ENCODE results near the gene ACSL4.
"Not testable (repeated sequence)": the region's sequence is repeated elsewhere in the genome, so short reads cannot be mapped to it uniquely, and the experiment has no call there.

The ACSL4 gene

DNA sequence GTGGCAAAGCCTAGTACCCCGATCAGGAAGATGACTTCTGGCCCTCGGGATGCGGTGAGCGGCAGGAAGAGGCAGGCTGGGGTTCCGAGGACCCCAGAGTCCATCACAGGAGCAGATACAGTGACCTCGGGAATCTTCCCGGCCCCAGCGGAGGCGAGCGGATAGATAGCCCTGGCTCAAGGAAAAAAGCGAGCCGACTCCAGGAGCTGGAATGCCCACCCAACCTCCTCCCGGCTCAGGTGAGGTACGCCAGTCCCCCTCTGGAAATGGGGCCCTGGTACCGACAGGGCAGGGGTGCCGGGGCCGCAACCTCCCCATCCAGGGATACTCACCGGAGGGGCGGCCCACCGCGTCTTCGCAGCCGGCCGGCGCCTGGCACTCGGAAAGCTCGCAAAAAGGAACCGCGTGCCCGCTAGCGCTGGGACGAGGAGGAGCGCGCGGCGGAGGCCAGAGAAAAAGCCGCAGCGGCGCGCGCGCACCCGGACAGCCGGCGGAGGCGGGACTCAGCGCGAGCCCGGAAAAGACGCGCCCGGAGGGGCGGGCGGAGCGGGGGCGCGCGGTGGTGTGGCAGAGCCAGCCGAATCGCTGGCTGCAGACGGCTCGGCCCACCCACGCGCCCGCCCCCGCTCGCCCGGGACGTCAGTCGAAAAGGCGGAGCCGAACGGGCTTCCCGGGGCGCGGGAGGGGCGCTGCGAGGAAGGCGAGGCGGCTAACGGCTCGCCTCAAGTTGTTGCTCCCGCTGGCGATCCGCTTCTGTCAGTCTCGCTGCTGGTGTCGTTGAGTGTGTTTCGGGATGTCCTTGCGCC, at the start of gene ACSL4:
Gene ACSL4 (minus strand): TSS at position 451 of the 806 bp plus-strand sequence. CDS start 49,894 bp downstream, outside the sequence.
- peak; percentile 68 for DNase-seq (ENCODE audit: low read depth)

DNA sequence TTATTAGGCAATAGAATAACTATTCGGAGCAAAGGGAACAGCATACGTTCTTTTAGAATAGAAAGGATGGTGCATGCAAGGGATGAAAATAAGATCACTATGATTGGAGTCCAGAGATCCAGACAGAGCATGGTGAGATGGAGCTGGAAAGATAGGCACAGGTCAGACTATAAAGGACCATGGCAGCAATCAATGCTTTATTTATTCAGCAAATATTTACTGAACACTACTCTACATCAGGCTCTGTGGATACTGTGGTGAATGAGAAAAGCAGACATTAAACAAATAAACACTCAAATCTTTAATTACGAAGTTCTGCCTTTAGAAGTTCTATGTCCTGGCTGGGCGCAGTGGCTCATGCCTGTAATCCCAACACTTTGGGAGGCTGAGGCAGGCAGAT, 44.7 kb upstream of the ACSL4 start:
- no peak for DNase-seq (ENCODE audit: low read depth)

DNA sequence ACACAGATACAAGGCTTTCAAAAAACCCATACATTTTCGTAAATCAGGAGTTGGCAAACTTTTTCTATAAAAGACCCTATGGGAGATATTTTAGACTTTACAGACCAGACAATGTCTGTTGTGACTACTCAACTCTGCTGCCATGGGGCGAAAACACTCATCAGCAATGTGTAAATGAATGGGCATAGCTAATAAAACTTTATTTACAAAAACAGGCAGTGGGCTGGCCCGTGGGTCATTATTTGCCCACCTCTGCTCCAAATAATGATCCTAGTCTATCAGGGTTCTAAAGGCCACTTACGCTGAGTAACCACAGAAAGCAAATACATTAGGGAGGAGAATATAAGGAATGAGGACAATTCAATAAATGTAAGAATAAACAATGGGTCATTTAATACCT, 43.9 kb upstream of the ACSL4 start:
- DNase-seq (ENCODE audit: low read depth), result no peak

DNA sequence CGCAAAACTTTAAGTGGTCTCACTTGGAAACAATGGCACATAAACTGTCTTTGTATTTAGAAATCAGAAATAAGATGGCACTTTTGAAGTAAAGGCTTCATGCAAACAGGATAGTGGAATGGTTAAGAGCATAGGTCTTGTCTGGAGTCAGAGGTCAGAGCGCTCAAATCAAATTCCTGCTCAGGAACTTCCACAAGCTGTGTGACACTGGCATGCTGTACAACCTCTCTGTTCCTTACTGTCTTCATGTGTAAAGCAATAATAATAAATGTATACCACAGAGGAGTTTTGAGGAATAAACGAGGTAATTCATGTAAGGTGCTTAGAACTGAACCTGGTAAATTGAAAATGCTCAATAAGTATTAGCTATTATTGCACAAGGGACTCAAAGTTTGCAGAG, 43.4 kb upstream of the ACSL4 start:
- no peak for DNase-seq (ENCODE audit: low read depth)

DNA sequence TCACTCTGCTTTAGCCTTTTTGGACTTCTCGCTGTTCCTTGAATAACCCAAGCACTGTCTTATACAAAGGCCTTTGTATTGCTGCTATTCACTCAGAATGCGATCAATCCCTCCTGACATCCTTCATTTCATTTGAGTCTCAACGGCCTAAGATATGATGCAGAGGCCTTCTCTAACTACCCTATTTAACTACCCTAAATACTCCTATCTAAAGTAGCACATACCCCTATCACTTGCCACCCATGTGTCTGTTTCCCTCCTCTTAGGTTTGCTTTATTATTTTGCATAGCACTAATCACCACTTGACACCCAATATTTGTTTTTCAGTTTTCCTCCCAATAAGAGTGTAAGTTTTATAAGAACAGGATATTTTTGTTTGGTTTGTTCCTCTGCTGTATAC, 42.3 kb upstream of the ACSL4 start:
- no peak for DNase-seq (ENCODE audit: low read depth)

DNA sequence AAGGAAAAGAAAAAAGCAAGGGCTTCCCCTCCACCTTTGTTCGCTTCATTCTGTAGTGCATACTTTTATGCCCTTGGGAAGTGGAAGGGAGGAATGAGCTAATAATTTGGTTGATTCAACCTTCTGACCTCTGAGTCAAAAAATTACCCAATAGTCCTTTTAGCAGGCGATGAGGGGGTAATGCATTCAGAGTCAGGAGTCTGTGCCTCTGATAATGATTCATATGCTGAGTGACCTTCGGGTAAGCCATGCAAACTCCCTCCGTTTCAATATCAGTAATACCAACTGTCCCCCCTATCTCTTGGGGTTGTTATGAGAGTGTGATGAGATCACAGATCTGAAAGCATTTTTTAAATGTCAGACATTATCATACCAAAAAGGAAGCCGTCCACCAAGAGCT, 41.6 kb upstream of the ACSL4 start:
- no peak for DNase-seq (ENCODE audit: low read depth)

DNA sequence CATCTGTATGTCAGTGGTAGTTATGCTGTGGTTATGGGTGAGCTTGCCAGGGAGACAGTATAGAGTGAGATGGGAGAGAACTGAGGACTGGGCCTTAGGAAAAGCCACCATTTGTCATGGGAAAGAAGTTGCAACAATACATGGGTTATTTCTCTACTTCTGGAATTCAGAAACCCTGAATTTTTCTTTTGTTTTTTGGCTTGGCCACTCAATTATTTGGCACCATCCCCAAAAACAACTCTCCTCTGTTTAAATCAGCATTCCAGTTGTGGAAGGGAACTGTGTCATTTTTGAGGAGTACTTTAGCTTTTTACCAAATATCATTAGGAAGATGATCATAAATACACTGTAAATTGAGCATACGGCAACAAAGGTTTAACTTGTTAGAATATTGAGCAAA, 41.1 kb upstream of the ACSL4 start:
- DNase-seq (ENCODE audit: low read depth), result no peak

DNA sequence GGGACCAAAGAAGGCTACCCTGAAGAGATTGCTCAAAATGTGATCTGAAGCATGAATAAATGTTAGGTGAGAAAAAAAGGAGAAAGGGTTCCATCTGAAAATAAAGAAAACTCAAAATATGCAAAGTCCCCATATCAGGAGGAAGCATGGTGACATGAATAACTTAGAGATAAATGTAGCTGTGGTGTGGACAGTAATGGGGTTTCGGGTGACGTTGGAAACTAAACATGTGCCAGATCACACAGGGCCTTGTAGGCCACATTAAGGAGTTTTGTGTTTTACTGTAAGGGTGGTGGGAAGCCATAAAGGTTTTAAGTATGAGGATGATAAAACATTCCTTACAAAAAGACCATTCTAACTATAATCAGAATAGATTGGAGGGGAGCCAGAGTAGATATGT, 40.3 kb upstream of the ACSL4 start:
- no peak for DNase-seq (ENCODE audit: low read depth)

DNA sequence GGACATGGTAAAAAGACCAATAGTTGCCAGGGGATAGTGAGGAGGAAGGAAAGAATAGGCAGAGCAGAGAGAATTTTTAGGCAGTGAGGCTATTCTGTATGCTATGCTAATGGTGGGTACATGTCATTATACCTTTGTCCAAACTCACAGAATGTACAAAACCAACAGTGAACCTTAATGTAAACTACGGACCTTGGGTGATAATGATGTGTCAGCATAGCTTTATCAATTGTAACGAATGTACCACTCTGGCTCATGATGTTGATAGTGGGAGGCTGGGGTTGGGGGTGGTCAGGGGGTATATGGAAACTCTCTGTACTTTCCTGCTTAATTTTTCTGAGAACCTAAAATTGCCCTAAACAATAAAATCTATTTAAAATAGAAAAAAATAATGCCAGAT, 37.7 kb upstream of the ACSL4 start:
- DNase-seq (ENCODE audit: low read depth), result no peak

DNA sequence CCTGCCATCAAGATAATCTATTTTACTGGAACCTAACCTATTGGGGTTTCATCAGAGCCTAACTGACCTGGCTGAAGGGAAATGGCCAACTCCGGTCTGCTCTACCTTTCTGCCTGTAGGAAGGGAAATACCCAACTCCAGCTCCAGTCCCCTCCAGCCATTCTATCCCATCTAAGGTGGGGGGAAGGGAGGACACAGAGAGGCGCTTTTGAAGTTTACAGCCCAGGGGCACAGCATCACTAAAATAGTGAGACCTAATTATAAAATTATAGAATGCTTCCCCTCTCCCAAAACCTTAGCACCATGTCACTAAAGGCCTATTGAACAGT, 27.8 kb upstream of the ACSL4 start:
- no peak for DNase-seq (ENCODE audit: low read depth)

DNA sequence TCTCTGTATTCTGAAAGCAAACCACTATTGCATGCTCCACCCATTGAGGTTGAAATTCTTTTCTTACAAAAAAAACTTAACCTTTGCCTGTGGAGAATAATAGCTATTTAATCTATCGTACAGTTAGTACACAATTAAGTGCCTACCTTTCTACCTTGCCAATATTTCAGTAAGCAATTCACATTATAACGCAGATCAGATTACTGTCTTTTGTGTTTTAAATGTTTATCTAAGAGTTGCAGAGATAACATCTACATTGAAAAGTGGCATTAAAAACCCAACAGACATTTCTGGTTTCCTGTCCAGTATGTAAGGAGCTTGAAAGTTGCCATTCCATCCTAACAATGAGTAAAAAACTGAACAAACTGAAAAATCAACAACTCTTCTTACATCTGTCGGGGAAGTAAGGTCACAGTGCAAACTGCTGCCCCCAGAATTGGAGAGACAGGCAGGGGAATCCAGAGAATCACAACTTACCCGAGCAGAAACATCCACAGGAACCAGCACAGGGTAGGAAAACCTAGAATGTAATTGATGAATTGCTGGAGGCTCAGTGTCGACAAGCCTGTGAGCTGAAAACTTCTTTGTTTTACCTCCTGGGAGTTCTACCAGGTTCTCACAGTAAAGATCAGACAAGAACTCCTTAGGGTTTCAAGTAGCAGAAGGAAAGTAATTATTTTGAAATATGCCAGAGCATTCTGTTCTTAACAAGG, 27.3 kb upstream of the ACSL4 start:
- no peak for DNase-seq (ENCODE audit: low read depth)

DNA sequence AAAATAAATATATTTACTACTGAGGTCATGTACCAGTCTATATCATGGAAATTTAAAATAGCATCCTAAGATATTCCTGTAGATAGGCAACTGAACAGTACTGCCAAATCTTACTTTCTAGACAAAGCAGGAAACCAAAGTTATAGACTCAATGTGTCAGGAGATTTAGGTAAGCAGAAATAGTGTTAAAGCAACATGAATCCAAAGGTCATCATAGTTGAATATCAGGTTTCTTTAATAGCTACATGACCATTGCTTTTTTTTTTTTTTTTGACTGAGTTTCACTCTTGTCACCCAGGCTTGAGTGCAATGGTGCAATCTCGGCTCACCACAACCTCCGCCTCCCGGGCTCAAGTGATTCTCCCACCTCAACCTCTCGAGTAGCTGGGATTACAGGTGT, 20.2 kb upstream of the ACSL4 start:
- no peak for DNase-seq (ENCODE audit: low read depth)

DNA sequence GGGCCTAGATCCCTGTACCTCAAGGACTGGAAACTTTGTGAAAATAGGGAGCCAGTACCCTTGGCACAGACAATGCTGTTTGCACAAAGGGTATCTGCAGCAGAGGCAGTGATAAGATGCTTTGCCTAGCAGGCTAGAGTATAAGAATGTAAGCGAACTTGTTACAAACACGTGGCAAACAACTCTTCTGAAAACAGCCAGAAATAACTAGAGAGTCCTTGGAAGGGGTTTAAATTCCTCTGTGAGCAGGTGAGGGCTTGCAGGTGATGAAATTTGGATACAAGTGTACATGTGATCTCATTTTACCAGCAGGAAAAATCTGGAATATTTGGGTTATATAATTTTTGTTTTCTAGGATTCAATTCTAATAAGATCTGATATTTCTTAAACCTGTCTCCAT, 18.6 kb upstream of the ACSL4 start:
- DNase-seq (ENCODE audit: low read depth), result no peak

DNA sequence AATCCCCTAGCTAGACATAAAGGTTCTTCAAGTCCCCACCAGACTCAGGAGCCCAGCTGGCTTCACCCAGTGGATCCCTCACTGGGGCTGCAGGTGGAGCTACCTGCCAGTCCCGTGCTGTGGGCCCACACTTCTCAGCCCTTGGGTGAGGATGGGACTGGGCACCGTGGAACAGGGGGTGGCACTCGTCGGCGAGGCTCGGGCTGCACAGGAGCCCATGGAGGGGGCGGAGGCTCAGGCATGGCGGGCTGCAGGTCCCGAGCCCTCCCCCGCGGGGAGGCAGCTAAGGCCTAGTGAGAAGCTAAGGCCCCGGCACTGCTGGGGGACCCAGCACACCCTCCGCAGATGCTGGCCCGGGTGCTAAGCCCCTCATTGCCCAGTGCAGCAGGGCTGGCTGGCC, 16.1 kb upstream of the ACSL4 start:
- DNase-seq (ENCODE audit: low read depth), result no peak

DNA sequence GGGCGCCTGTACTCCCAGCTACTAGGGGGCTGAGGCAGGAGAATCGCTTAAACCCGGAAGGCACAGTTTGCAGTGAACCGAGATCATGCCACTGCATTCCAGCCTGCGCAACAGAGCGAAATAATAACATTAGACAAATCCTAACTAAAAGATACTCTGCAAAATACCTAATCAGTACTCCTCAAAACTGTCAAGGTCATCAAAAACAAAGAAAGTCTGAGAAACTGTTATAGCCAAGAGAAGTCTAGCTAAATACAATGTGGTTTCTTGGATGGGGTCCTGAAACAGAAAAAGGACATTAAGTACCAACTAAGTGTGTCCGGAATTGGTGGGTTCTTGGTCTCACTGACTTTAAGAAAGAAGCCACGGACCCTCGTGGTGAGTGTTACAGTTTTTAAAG, 14.6 kb upstream of the ACSL4 start:
- no peak for DNase-seq (ENCODE audit: low read depth)

DNA sequence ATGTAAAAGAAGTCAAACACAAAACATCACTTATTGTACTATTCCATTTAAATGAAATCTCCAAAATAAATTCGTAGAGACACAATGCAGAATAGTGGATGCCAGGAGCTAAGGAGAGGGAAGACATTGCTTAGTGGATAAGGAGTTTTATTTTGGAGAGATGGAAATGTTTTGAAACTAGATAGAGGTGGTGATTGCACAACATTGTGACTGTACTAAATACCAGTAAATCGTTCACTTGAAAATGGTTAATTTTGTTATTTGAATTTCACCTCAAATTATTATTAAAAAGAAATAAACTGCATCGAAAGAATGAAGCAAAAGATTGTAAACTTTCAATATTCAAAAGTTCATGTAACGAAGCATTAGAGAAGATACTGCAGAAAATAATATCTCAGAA, 9.7 kb upstream of the ACSL4 start:
- no peak for DNase-seq (ENCODE audit: low read depth)

DNA sequence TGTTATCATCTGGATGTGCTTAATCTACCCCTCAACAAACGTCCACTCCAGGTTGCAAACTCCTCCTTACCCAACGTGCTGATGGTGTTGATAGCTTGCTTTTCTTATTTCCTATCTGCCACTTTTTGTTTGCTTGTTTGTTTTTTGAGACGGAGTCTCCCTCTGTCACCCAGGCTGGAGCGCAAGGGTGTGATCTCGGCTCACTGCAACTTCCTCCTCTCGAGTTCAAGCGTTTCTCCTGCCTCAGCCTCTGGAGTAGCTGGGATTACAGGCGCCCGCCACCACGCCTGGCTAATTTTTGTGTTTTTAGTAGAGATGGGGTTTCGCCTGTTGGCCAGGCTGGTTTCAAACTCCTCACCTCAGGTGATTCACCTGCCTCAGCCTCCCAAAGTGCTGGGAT, 7.8 kb upstream of the ACSL4 start:
- DNase-seq (ENCODE audit: low read depth), result not testable (repeated sequence)

DNA sequence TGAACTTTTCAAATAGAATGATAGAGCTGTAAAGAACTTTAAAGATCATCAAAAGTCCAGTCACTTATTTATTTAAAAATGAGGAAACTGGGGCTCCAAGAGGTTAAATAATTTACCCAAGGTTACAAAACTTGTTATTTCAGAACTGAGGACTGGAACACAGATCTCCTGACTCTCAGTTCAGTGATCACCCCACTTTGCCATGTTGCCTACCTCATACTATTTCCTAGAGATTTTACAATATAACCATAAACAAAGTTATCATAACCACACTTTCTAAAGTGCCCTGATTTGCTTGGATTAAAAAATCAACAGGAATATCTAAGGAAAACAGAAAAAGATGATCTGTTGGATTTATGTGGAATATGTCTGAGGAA, 7.4 kb upstream of the ACSL4 start:
- DNase-seq (ENCODE audit: low read depth), result no peak

DNA sequence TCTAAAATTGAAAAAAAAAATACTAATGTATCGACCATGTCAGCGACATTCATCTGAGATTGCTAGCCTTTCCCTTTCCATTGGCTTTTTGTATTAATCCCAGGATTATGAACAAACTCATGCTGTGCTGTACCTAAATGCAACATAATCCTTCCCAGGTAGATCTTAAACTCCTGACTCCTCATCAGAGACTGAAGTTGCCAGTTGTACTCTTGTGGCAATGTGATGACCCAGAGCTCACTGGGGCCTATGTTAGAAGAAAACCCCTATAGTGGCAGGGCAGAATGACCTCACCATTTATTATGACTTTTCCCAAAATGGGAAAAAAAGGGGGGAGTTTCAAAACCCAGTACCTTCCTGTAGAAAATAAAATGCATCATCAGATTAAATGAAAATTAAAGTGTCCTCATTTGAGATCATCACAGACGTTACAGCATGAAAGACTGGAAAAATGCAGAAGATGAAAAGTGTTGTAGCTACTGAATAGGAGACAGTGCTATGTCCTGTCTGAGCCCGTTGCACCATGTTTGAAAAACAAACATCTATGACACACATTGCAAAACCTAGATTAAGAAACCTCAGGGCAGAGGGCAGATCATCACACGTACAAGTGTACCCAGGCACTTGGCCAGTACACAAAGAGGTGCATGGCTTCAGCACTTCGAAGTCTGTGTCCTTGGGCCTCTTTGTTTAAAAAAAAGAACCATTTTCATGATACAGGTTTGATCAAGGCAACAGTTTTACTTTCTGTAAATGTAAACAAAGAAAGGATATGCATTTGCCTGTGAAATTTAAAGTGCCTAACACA, 6.8 kb upstream of the ACSL4 start:
- no peak for DNase-seq (ENCODE audit: low read depth)

DNA sequence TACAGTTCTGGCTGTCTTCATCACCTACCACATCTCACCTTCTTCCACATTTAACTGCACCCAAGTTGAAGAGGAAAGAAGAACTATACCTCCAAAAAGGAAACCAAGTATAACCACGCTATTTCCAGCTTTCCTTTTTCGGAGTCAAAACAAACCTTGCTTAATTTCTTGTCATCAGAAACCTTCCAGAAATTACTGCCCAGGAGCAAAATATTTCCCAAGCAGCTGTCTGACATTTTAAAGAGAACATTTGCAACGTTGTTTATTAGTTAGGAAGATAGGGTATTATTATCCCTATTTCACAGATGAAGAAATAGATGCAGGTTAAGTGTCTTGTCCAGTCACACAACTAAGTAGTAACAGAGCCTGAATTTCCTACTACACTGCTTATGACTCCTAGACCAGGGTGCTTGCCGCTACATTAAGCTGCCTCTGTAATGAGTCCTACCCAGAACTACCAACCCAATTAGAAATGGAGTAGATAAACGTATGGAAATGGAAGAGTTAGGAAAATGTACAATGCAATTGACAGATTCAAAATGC, 2.2 kb upstream of the ACSL4 start:
- no peak for DNase-seq (ENCODE audit: low read depth)

DNA sequence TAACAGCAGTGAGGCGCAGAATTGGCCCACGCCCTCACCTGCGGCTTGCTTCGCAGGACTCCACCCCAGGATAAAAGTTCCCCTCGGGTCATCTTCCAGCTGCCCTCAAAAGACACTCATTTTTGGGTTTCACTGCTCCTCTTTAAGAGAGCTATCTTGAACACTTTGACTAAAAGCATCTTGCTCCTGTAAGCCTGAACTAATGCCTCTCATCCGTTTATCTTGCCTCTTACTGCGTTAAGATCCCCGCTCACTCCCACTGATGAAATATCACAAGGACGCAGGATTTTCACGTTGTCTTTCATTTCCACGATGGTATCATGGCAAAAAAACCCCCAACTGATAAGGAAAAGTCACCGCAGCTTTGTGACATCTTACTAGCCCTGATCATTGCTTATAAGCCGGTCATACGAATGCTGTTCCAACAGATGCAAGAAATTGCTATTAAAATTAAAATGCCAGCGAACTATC, 591 bp upstream of the ACSL4 start:
- DNase-seq (ENCODE audit: low read depth), result no peak

DNA sequence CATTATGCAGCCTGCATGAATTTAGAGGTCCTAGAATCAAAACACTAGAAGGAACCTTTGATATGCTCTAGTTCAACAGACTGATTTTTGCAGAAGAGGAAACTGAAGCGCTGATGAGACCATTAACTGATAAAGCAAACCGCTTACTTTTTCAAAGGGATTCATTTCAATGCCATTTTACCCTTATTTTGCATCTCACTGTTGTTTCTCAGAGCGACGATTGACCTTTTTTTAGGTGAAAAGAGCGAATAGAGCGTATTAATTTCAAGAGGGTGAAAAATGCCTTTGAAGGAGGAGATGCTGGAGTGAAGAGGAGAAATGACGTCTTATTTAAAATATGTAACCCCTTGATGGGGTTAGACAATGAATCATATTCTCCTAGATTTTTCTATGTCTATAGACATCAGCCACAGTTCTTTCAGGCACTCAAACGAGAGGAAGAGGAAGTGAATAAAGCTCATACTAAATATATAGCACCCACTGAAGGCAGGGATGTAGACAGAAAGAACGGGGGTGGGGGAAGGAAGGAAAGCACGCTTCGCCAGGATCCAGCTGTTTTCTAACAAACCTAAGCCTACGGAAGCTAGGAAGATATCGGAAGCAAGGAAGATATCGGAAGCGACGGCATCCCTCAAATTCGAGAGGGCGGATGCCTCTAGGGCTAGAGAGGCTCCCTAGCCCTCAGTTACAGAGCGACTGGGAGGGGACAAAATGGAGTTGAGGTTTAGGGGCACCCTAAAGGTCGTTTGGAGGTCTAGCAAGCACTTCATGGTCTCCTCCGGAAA, 848 bp downstream of the ACSL4 start:
- no peak for DNase-seq (ENCODE audit: low read depth)

Data from stimulated activated CD8-positive, alpha-beta memory T cell treated with anti-CD3 and anti-CD28 coated beads, Interleukin-15, amount 100 ng/mL, for 24 hours (primary cell).